Ascending aorta (tissue), 2 donors: Measurements from ENCODE around the gene IRX2. TPM values are rescaled to one million over a fixed set of nuclear protein-coding genes. Genes with fewer than 3 reads are reported as not detected.
A peak's percentile ranks its signal among the peaks of the same experiment; 100 is the strongest.

Experiments used
- DNase-seq, 2 donors: peaks; one replicate each; pipeline ENCODE4 v3.0.0-alpha.2; 2019; ENCODE audit warnings: low spot score in 2 of 2
- H3K27ac ChIP-seq, 2 donors: fragments of 200-600 bp; sonication (generic); one replicate each; pipeline ENCODE4 v1.5.1; 2016 to 2017; ENCODE audit warnings: mild to moderate bottlenecking in 1 of 2
- H3K27me3 ChIP-seq: fragments of 200-600 bp; sonication (generic); one replicate; pipeline ENCODE4 v1.5.1; 2017
- H3K36me3 ChIP-seq, 2 donors: fragments of 200-600 bp; sonication (generic); one replicate each; pipeline ENCODE4 v1.5.1; 2016
- H3K4me1 ChIP-seq, 2 donors: fragments of 200-600 bp; sonication (generic); one replicate each; pipeline ENCODE4 v1.5.1; 2016 to 2017; ENCODE audit warnings: mild to moderate bottlenecking in 1 of 2
- H3K4me3 ChIP-seq, 2 donors: fragments of 200-600 bp; sonication (generic); one replicate each; pipeline ENCODE4 v1.5.1; 2016 to 2017; ENCODE audit warnings: mild to moderate bottlenecking in 1 of 2
- H3K9me3 ChIP-seq, 2 donors: fragments of 200-600 bp; sonication (generic); one replicate each; pipeline ENCODE4 v1.5.1; 2016
- CTCF ChIP-seq, 3 experiments: fragments of 200-600 bp in 2 of 3; fragments of 450-650 bp in 1 of 3; sonication (generic) in 2 of 3; IDR thresholded peaks; one replicate each; pipeline ENCODE4 v1.5.1; 2016 to 2019; ENCODE audit warnings: antibody characterized with exemption in 3 of 3, mild to moderate bottlenecking in 1 of 3, moderate library complexity in 1 of 3
- intact Hi-C: fragments of 100-400 bp; cut with DNase I; formaldehyde crosslinking; loops from one replicate; pipeline ENCODE4 v1.15.1; 2023
- total RNA-seq: library from RNA; depleted of rRNA; stranded (reverse); fragments of >200 nt; gene quantifications from one replicate; pipeline ENCODE4 v1.1.0, GENCODE V29; 2016

The IRX2 gene
- total RNA-seq, 1 donor from 2014 or later: not detected

- Histone ChIP-seq H3K36me3 (no peaks in the 10 kb centered on the region), H3K27me3 (no peaks in the 10 kb centered on the region), H3K9me3 (no peaks in the 10 kb centered on the region), H3K27ac (no peak overlapping the region), H3K4me1 (no peaks in the 10 kb centered on the region), H3K4me3 (no peak overlapping the region)
- peak in 1 of 2 donors; percentile 40 for DNase-seq
- intact Hi-C loops: no loop called here
- TF ChIP-seq CTCF (IDR thresholded peaks at IDR 0.05): no peak
These were observed 42.7 kb downstream of the IRX2 start for GRCh38 chr5:2708751-2709150.

GRCh38 chr5:2708132-2708531 lies 43.3 kb downstream of the IRX2 start:
- peak in 1 of 2 donors; percentile 34 for DNase-seq
- no peaks in the 10 kb centered on the region for H3K27me3 ChIP-seq
- H3K27ac ChIP-seq: no peak overlapping the region
- no peaks in the 10 kb centered on the region for H3K36me3 ChIP-seq
- intact Hi-C loops: no loop called here
- no peaks in the 10 kb centered on the region for H3K9me3 ChIP-seq
- TF ChIP-seq CTCF (IDR thresholded peaks at IDR 0.05): no peak
- H3K4me1 ChIP-seq: no peaks in the 10 kb centered on the region
- no peak overlapping the region for H3K4me3 ChIP-seq

GRCh38 chr5:2705861-2706260 lies 45.6 kb downstream of the IRX2 start:
- no peak for TF ChIP-seq CTCF (IDR thresholded peaks at IDR 0.05)
- H3K4me1 ChIP-seq: no peaks in the 10 kb centered on the region

GRCh38 chr5:2704806-2705645 lies 46.5 kb downstream of the IRX2 start:
- no peak overlapping the region for H3K27ac ChIP-seq
- no peaks in the 10 kb centered on the region for H3K36me3 ChIP-seq
- intact Hi-C loops: no loop called here
- H3K4me3 ChIP-seq: no peak overlapping the region
- DNase-seq: no peak
- no peaks in the 10 kb centered on the region for H3K27me3 ChIP-seq
- no peaks in the 10 kb centered on the region for H3K4me1 ChIP-seq
- no peak for TF ChIP-seq CTCF (IDR thresholded peaks at IDR 0.05)
- H3K9me3 ChIP-seq: no peaks in the 10 kb centered on the region

More at GRCh38 chr5:2705861-2706260, 45.6 kb downstream of the IRX2 start:
- DNase-seq: no peak
- Histone ChIP-seq H3K9me3 (no peaks in the 10 kb centered on the region), H3K27me3 (no peaks in the 10 kb centered on the region), H3K4me3 (no peak overlapping the region), H3K36me3 (no peaks in the 10 kb centered on the region), H3K27ac (no peak overlapping the region)
- intact Hi-C loops: no loop called here

GRCh38 chr5:2704111-2704510 lies 47.4 kb downstream of the IRX2 start:
- TF ChIP-seq CTCF (IDR thresholded peaks at IDR 0.05): no peak
- no peak for DNase-seq
- H3K4me1 ChIP-seq: no peaks in the 10 kb centered on the region
- H3K4me3 ChIP-seq: no peak overlapping the region
- no peaks in the 10 kb centered on the region for H3K36me3 ChIP-seq
- no peaks in the 10 kb centered on the region for H3K27me3 ChIP-seq
- intact Hi-C loops: no loop called here
- no peaks in the 10 kb centered on the region for H3K9me3 ChIP-seq
- no peak overlapping the region for H3K27ac ChIP-seq
